ENCODE data around the gene OSBPL10.

Gene OSBPL10

GRCh38 chr3:31725976-31726375, 255.1 kb downstream of the OSBPL10 start:
- DNase-seq: no peak

- DNase-seq: no peak
Observed at GRCh38 chr3:31725568-31725967, 255.5 kb downstream of the OSBPL10 start.

DNA sequence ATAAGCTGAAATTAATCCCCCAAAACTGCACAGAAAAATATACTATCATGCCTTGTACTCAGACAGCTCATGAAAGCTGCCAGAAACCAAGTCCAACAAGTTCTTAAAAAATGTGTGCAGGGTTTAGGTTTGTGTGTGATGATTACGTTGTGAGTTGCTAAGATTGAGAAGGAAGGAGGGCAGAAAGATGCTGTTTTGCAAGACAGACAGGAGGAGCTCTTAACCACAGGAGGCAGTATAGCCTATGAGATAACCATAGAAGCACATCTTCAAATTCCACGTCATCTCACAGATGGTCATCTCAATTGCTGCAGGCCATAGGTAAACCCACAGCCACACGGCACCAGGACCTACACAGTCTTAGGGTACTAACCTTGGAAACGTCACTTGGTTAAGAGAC, 256.4 kb downstream of the OSBPL10 start:
- no peak for DNase-seq

DNA sequence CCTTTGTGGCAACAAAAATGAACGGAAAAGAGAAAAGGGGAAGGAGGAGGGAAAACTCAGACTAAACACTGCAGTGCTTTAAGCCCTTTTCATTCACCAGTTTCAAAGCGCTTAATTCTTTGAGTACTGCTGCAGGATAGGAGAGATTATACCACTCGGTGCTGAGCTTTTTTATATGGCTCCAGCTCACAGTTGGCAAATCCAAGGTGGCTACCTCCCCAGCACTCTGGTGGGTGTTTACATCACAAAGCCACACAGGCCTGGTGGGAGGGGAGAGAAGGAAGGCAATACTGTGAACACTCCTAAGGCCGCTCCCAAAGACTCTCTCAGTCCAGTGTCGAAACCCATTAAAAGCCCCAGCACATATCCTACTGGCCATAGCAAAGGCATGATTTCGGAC, 256.9 kb downstream of the OSBPL10 start:
- DNase-seq: no peak

DNA sequence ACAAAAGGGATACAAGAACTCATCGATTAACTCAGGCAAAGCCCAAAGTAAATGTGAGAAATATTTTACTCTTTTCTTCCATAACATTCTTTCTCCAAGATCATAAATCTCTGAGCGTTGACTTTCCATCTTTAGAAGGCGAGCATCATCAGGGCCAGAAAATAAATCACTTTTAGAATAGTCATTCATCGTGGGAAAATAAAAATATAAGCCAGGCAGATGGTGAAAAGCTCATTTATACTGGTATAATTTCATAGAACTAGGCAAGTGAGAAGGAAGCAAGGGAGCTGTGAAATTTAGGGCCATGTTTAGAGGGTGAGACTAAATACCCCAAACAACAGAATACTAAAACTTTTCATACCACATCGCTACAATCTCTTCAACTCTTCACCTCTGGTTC, 257.4 kb downstream of the OSBPL10 start:
- no peak for DNase-seq

DNA sequence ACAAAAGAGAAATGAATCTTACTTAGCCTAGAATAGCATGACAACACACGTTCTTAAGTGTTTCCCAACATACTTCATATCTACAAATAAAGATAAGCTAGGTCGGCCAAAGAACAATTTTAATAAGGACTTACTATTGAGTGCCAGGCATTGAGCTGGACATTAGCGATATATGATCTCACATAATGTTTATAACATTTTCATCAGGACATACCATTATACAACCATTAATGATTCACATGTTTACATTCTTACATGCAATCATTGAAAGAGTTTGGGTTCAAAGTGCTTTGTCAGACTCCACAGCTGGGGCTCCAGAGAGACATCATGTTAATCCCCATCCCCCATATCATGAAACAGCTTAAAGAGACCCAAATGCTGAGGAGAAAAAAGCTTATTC, 259.4 kb downstream of the OSBPL10 start:
- DNase-seq: no peak

DNA sequence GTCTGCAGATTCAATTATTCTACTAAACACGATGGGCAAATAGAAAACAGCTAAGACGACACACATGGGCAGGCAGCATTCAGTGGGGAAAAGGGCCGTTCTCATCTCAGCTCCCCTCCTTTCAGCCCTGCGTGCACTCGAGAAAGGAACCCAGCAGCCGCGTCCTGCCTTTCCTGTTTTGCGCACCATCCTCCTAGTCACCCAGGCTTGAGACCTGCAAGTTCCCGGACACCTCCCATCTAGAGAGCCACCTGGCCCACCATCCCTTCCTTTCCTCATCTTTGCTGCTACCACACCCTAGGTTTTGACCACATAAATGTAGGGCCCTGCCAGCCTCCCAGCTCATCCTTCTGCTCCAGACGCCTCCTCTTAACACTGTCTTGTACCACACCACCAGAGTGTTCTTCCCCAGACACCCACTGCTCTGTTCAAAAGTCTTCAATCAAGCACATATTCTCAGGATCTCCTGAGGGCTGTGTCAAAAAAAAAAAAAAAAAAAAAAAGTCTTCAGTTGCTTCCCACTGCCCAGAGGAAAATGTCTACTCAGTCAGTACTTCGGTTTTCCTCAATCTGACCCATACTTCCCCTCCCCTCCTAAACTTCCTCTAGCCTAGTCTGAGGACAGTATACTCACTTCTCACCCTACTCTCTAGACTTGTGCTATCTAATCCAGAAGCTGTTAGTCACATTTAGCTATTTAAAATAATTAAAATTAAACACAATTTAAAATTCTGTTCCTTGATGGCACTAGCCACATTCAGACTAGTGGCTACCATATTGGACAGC, 266.4 kb downstream of the OSBPL10 start:
- DNase-seq: no peak

DNA sequence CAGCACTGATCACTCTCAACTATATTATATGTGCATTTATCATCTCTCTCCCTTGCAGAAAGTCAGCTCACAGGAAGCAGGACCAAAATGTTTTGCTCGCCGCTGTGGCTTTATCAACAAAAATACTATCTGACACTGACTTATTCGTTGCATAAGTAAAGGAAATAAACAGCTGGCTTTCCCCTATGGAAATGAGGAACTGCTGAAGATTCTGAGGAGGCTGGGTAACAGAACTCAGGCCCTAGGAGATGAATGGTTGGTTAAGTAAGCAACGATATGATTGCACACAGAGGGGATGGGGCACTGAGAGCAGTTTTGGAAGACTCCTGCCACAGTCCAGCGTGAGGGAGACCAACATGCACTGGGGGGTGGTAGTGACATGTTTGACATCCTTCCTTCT, 267.2 kb downstream of the OSBPL10 start:
- no peak for DNase-seq

GRCh38 chr3:31710123-31710803, 270.8 kb downstream of the OSBPL10 start:
- DNase-seq: peak; percentile 10 to 50

GRCh38 chr3:31709526-31709925, 271.5 kb downstream of the OSBPL10 start:
- no peak for DNase-seq

GRCh38 chr3:31709005-31709404, 272.1 kb downstream of the OSBPL10 start:
- no peak for DNase-seq

DNA sequence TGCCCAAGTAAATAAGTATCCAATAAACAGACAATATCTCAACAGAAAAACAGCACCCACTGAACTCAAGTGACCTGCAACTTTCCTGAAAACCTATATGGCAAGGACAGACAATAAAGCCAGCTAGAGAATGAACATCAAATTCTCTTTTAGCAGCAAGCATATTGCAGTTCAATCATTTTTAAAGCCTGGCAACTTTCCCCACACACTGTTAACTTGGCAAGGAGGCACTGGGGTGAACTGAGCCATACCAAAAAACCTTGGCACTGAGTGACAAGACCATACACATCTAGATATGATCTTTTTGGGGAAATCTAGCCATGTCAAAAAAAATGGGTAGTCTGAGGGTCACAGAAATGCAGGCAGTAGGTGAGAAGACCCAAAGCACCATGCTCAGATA, 273.8 kb downstream of the OSBPL10 start:
- no peak for DNase-seq

GRCh38 chr3:31705736-31706135, 275.3 kb downstream of the OSBPL10 start:
- no peak for DNase-seq

- DNase-seq: peak; percentile 72 to 81
Observed at GRCh38 chr3:31704591-31705179, 276.4 kb downstream of the OSBPL10 start.

DNA sequence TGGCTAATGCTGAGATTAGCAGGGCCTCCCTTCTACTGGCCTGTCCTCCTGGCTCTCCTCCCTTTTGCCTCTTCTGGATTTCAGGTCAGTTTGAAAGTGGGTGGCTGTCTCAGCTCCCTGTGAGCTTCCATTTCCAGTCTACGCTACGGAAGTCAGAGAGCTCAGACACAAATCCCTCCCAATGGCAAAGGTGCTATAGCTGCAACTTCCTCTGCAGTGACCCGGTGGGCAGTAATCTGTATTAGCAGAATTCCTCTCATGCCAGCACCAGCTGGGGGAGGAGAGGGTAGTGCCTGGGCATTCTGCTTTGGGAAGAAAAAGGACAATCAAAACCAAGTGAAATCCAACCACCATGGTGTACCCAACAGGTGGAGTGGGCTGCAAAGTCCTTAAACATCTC, 276.9 kb downstream of the OSBPL10 start:
- DNase-seq: no peak

DNA sequence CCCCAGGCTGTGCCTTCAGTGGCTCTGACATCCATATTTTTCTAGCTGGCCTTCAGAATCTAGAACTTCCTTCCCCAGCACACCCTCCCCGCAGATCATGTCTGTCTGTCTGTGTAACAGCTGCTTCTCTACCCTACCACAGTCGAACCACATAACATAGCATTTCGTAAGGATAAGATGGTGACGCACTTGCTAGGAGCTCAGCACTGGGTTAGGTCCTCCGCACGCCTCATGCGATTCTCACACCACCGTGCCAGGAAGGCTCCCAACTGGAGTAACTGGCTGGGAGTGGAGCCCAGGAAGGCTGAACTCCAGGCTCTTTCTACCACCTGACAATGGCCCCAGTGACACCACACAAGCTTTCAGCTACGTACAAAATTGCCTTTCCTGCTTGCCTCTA, 279.8 kb downstream of the OSBPL10 start:
- DNase-seq: no peak

- DNase-seq: no peak
Observed at GRCh38 chr3:31699309-31699953, 281.6 kb downstream of the OSBPL10 start.

DNA sequence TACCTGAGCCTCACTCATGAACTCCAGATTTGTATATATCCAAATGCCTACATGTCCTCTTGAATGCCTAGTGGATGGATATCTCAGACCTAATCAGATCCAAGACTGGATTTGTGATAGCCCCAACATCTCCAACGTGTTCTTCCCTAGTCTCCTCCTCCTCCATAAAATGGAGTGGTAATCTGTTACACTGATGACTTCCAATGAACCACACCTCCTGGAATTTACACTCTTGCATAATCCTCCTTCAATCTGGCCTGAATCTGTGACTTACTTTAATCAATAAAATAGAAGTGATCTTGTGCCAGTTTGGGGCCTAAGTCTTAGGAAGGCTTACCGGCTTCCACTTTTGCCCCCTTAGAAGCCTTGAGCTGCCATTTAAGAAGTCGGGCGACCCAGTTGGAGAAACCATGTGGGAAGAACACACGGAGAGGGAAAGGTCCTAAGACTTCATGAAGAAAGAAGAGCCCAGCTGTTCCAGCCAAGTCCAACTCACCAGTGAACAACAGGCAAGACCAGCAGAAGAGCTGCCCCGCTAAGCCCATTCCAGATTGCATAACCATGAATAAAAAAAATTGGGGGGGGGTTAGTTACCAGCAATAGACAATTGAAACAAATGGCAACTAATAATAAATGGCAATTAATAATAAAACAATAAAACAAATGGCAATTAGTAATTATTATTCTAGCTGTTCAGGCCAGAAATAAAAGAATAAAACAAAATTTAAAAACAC, 284.1 kb downstream of the OSBPL10 start:
- DNase-seq: no peak

GRCh38 chr3:31696009-31696297, 285.1 kb downstream of the OSBPL10 start:
- DNase-seq: no peak

GRCh38 chr3:31695280-31696008, 285.6 kb downstream of the OSBPL10 start:
- DNase-seq: no peak

GRCh38 chr3:31693346-31693745, 287.7 kb downstream of the OSBPL10 start:
- DNase-seq: no peak

GRCh38 chr3:31692751-31693150, 288.3 kb downstream of the OSBPL10 start:
- no peak for DNase-seq

GRCh38 chr3:31690771-31691170, 290.3 kb downstream of the OSBPL10 start:
- DNase-seq: no peak

All from SHP77 (cell line).